HG03378 (cell line): ENCODE results near the gene RIOX2.

ENCODE experiments used
- ATAC-seq: cut with Tn5 transposase; IDR thresholded peaks from one replicate; pipeline ENCODE4 v1.9.1; 2021; ENCODE audit warnings: mild to moderate bottlenecking, moderate library complexity; ENCODE audit not compliant: unreplicated experiment

Gene RIOX2

DNA sequence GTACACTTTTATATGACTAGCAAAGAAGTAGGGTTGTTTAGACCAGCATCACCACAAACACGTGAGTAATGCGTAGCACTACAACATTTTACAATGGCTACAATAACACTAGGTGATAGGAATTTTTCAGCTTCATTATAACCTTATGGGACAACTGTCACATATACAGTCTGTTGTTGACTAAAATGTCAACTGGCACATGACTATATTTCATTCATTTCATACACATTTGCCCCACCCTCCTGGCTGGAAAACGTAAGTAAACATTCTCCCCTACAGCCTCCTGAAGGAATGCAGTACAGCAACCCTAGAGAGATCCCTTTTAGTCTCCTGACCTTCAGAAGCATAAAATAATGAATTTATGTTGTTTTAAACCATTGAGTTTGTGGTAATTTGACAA is 16.2 kb downstream of the RIOX2 start:
- ATAC-seq = no peak

DNA sequence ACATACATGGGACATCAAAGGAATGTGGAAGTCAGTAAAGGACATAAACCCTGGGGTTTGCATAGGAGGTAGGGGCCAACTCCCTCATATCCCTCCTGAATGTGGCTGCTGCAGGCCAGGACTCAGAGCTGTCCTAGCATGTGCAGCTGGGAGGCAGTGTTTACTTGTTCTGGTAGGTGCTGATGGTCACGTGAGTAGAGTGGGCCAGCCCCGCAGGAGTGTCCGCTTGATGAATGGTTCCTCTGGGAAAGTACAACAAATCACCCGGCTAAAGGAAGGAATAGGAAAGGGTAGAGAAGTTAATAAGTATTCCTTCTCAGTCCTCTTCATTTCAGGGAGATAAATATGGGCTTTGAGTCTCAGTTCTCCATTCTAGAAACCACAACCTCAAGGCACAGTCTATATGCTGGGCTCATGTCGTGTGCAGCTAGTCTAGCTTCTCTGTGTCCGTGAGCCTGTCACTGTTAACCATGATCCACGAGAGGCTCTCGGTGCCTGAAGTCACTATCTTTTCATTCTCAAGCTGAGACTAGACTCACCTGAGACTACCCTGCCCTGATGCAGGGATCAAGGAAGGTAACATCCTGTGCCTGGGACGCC is 17.9 kb downstream of the RIOX2 start:
- peak; percentile 58 for ATAC-seq

DNA sequence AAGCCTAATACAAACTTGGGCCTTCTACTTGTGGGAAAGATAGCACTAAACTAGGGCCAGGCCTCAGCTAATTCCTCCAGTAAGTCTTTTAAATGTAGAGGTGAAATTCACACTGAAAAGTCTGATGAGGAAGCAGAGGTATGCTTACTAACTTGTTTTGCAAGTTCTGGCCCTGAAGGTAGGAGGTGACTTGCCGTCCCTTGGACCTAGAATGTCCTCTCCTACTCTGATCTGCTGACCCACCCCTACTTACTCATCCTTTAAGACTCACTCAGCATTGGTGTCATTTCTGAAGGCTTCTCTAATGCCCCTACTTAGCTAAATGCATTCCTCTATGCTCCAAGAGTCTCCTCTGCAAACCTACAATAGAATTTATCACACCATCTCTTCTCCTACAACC is 19.4 kb downstream of the RIOX2 start:
- ATAC-seq = no peak

DNA sequence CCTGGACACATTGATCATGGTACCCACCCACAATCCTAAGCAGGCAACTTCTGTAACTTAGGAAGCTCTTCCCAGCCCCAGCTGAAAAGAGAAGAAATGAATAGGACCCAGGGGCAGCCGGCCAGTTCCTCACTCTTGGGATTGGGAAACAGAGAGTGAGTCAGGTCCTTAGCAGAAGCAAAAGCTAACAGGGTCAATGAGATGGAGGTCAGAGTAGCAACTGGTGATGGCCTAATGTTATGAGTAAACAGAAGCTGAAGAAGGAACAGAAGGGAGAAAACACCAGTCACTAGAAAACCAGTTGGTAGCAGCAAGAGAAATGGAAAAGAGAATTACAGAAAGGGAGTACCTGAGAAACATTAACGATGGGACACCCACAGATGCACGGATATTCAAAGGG is 20.0 kb downstream of the RIOX2 start:
- ATAC-seq = no peak

DNA sequence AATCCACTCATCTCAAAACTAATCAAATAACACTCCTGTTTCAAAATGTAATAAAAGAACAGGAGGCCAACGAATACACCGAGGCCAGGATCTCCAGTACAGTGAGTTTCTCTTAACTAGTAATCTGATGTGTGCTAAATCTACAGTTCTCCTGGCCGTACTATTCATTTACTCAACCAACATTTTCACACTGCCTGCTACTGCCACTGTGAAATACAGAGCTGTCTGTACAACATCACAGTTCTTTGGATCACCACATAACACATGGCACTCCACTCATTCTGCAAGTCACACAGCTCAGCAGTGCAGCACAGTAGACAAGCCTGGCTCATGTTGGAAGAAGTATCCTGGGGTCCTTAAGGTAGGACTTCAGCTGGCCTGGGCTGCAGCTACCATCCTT is 21.9 kb downstream of the RIOX2 start:
- ATAC-seq = no peak

DNA sequence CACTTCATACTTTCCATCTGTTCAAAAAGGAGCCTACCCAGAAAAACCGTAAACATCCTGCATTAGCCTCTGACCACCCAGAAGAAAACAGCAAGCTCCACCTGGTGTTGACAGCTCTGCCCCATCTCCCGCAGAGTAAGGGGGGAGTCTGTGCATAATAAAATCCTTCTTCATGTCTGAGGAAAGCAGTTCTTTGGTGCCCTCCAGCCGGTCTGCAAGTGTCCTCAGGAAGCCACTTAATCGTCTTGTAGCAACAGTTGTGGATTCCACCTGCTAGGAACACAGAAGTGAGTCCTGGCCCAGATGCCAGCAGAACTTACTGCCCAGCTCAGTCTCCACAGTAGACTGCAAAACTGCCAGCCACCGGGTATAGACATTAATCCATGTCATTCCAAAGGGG is 22.5 kb downstream of the RIOX2 start:
- no peak for ATAC-seq

DNA sequence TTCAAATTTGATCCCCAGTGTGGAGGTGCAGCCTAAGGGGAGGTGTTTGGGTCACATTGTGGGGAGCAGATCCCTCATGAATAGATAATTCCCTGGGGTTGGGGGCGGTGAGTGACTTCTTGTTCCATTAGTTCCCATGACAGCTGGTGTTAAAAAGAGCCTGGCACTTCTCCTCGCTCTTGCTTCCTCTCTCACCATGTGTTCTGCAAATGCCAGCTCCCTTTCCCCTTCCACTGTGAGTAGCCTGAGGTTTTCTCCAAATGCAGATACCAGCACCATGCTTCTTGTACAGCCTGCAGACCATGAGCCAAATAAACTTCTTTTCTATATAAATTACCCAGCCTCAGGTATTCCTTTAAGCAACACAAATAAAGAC is 23.1 kb downstream of the RIOX2 start:
- no peak for ATAC-seq

DNA sequence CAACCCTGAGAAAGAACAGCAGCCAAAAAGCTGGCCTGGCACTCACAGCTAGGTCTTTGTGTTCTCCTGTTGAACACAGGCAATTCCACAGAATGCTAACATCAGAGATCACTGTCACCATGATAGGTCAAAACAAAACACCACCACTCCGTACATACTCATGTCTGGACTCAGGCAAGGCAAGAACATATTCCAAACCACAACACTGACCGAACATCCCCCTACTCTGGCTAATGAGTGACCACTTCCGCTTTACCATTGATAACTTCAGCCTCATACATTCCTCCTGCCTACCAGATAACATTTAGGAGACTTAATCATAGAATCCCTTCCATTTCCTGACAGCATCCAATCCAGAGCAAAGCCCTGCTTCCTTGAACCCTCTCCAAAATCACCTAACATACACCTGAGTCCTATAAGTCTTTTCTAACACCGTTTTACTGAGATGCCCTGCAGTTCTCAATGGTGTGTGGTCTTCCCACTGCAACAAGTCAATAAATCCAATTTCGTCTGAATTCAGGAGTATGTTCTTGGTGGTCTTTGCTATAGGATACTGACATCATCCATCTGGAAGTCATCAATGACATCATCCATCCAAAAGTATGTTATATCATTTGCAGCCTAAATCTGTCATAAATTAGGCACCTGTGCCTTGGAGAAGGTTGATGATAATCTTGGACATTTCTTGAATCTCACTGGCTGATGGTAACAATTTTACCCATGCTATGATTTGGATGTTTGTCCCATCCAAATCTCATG is 23.7 kb downstream of the RIOX2 start:
- ATAC-seq = no peak

DNA sequence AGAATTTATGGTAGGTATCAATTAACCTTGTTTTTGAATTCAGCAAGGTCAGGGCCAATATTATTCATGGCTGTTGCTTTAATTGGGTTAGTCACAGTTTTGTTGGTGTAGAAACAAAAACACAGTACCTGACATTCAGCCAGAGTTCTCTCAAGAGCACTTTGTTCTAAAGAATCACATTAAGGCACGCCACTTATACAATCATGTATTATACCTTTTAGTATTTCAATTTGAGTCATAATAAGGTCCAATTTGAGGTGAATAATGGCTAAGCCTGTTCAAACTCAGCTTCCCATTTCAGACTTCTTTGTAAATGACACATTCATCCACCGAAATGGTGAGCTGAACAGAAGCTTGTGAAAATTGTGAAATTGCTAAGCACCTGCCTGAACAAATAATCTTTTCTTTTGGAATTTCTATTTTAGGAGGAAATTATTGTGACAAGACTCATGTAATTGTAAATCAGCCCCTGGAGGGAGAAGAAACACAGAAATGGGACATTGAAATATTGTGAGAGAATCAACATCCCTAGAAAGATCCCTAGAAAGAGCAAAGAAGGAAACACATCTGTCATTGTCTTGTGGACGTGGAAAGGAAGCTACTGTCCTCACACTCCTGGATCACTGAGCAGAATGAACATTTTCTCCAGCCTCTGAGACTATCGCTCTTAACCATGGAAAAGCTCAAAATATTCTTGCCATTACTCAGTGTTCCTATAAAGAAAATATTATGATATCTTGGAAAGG is 29.3 kb downstream of the RIOX2 start:
- ATAC-seq = no peak

DNA sequence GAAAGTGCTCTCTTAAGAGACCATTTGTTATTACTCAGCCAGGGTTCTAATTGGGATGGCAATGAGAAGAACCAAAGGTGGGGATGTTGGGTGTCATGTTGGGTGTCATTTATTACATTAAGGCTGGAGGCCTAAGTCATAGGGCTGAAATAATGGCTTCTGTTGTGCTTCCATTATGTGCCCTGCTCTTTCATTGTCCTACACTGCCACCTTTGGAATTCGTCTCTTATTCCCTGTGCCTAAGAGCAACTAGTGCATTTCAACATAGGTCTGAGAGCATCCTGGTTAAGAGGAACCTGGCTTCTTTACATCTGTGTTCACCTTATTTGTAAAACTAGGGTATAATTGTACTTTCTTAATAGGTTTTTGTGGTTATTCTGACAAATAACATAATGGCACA is 32.2 kb downstream of the RIOX2 start:
- no peak for ATAC-seq

DNA sequence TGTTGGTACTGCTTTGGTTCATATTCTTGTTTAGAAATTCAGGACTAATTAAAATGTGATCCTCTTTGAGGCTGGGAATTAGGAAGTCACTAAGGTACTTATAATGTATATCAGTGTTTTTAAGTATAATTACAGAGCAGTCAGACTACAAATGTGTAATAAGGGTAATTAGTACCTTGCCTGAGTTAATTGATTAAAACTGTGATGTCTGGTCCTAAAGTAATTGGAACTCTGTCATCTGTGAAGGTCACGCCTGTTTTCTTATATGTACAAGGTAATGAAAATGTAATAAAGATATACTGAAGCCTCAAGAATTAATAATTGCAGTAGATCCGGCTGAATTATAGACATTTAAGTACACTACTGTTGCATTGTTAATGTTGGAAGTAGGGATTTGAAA is 32.8 kb downstream of the RIOX2 start:
- no peak for ATAC-seq

DNA sequence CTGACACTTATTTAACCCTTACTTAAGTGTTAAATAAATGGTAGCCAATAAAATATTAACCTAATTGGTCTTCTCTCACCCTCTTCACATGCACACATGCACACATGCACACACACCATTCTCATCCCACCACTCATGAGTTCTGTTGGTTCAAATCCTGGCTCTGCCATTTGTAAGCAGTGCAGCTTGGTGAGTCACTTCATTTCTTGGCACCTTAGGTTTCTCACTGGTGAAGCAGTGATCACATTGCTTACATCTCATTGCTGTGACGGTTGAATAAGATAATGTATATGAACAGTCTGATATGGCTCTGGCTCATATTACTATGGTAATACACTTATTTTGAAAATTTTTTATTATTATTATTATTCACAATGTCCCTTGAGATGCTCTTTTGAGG is 33.8 kb downstream of the RIOX2 start:
- ATAC-seq = no peak

DNA sequence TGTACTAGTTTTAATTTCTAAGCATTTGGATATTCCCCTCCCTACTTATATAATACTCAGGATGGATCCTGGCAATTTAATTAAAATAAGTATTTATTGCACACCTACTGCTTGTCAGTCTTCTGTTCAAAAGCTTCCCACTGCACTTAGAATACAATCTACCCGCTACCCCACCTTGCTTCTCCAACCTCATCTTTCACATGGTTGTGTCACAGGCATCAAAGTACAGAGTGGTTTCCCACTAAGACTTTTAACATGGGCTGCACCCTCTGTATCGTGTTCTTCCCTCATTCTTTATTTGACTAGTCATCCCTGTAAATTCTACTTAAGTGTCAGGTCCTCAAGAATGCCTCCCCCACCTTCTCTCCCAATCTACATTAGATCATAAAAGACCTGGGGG is 35.0 kb downstream of the RIOX2 start:
- no peak for ATAC-seq

DNA sequence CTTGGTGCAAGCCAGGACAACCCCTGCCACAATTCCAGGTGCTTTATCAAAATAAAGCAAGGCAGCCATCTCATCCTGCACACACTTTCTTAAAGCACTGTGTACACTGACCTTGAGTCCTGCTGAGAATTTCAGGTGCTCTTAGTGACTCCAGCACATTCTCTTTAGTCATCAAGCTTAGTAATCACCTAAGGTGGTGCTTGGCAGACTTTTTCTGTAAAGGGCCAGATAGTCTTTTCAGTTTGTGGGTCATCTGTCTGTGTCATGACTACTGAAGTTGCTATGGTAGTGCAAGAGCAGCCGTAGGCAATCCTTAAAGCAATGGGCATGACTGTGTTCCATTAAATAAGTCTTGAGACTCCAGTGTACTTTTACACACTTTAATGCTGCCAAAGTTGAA is 36.4 kb downstream of the RIOX2 start:
- ATAC-seq = no peak

DNA sequence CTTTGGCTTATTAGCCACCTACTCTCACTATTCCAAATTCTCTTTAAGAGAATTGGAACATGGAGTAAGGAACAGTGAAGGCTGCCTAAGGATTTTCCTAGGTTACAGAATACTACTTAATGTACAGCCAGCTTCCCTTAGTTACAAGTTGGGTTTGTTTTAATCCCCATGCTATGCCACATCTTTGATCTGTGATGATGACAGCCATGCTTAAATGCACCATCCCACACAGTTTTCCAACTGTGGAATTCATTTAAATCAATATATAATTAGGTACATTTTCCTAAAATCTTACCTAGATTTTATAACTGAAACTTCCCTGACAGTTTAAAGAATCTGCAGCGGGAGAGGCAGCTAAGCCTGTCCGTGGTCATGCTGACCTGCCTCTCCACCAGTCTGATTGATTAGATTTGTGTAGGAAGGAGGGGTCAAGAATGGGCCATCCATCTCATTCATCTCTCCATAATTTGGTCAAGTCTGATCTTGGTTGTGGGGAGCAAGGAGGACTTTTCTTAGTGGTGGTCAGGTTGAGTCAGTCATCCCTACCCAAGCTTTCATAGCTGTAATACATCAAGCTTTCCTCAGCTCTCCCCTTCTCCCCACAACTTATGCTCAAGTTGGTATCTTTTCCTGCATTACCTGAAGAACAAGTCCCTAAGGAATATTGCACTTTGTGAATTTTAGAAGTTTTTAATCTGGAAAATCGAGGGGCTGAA is 37.1 kb downstream of the RIOX2 start:
- no peak for ATAC-seq

DNA sequence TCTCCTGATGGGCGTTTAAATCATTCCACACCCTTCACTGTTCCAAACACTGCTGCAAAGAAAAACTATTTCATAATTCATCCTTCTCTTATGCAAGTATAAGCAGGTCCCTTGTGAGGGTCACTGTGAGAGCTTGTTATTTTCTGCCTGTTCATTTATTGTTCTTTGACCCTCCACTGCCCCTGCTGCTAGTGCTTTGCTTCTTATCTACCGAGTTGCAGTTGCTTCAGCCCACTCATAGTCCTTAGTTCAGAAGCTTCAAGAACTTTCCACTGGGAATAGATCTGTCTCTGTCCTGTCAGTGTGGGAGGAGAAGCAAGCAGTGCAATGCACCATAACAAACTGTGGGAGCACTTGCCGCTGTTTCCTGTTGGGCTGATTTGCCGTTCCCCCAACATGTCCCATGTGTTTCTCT is 39.8 kb downstream of the RIOX2 start:
- ATAC-seq = no peak

DNA sequence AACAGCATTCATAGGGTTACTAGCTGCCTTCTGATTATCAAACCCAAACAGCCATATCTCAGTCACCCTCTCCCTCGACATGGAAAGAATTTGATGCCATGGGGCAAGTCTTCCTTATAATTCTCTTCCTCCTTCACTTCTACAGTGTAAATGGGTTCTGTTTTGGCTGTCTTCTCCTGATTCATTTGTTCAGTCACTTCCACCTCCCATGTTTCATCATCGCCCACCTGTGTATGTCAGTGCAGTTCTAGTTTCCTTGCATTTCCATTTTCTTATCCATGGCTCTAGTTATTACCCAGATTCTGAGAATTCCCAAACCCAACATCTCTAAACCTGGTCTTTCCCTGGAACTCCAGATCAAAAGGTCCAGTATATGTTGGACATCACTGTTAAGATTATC is 41.0 kb downstream of the RIOX2 start:
- ATAC-seq = no peak

DNA sequence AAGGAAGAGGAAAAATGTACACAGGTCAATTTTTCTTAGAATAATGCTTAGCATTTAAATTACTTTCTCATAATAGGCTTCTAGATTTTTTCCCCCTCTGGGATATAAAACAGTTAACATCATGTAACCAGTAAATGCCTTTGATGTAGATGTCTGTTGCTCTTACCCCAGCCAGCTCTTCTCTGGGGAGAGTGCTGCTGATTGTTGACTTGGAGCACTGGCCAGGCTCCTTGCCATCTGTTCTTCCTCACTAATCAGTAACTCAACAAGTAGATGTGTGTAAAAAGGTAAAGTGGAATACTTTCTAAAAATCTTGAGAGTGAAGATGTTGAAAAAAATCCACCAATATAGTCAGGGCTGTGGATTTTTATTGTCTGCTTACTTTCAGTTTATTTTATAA is 42.2 kb downstream of the RIOX2 start:
- ATAC-seq = no peak

DNA sequence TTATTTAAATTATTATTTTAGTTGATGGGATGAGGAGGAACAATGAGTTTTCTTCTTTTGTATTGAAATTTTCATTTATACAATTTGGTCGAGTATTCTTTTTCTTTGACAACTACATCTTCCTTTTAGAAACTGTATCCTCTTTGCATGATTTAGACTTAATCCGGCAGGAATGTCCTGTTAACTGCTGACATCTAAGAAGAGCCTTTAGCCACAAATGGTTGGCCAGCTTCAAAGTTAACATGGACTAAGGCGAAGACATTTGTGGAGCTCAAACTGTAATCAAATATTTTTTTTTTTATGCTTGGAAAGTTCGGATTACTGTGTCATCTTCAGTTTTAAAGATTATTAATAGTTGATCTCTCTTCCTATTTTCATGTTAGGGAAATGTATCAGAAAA is 43.2 kb downstream of the RIOX2 start:
- ATAC-seq = no peak

DNA sequence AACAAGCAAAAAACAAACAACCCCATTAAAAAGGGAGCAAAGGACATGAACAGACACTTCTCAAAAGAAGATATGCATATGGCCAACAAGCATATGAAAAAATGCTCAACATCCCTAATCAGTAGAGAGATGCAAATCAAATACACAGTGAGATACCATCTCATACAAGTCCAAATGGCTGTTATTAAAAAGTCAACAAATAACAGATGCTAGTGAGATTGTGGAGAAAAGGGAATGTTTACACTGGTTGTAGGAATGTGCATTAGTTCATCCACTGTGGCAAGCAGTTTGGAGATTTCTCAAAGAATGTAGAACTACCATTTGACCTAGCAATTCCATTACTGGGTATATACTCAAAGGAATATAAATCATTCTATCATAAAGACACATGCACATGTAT is 44.5 kb downstream of the RIOX2 start:
- no peak for ATAC-seq

DNA sequence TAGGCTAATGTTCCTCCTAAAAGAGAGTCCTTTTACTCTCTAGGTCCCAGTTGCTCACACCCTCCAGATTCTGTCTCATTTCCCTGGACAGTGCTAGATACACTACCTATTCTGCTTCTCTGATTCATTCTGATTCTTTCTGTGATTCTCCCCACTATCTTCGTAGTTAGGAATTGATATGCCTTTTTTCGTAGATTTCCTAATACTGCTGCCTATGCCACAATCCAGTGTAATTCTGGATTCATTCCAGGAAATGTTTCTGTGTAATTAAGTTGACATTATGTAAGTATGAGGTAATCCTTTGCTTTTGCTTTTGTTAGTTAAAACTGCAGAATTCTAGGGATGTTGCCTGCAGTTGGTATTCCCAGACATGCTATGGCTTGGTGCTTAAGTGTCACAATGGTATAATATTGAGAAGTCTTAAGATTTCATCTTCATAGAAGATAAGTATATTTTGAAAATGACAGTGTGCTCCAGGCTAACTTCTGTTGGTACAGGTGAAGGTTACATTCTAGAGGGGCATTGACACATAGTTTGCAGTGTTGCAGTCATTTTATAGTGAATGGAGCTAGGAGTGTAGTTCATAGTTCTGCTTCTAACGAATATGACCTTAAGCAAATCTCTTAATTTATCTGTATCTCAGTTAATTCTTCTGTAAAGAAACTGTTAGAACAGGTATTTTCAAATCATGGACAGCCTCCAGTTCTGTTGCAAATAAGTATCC is 54.3 kb downstream of the RIOX2 start:
- ATAC-seq = no peak
